H54 (cell line): Measurements from ENCODE around the gene ACSM5.
"Not testable (repeated sequence)": the region's sequence is repeated elsewhere in the genome, so short reads cannot be mapped to it uniquely, and the experiment has no call there.

ENCODE experiments used
- DNase-seq: peaks from one replicate; pipeline ENCODE4 v3.0.0; 2011; ENCODE audit warnings: low spot score, mixed read lengths; ENCODE audit not compliant: insufficient read length
- FAIRE-seq: peaks from 3 replicates; lab custom pipeline; 2011; peaks lifted over from hg19 to GRCh38; lab: Jason Lieb, UNC
- POLR2A ChIP-seq: IDR thresholded peaks from 2 replicates; pipeline ENCODE4 v1.6.1; 2011; ENCODE audit warnings: low read depth, mild to moderate bottlenecking, low read length

Gene ACSM5

DNA sequence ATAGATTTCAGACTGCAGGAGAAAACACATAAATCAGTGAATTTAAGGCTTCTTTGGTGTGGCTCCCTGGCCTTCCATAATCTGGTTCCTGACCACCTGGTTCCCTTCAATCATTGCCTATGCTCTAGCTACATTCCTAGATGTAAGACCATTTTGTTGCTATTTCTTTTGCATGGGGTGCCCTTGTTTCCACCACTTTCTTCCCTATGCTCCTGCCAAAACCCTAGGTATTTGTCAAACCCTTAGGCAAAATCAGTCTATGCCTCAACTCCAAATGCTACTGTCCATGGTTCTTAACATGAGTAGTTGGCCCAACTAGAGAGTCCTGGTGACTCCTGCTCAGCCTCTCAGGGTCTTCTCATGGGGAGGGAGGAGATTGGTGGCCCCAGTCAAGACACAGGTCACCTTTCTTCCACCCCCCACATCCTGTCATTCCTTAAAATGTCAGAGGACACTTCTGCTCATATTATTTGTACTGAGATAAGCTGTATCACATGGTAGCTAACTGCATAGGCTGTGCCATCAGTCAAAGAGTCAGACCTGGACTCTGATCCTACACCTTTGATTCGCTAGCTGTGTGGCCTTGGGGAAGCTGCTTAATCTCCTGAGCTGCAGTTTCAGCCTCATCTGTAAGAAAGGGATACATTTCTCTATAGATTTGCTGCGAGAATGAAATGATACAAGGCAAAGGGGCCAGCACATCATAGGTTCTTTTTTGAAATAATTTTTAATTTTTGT lies 15.0 kb downstream of the ACSM5 start:
- FAIRE-seq: no peak
- TF ChIP-seq POLR2A: no peak

DNA sequence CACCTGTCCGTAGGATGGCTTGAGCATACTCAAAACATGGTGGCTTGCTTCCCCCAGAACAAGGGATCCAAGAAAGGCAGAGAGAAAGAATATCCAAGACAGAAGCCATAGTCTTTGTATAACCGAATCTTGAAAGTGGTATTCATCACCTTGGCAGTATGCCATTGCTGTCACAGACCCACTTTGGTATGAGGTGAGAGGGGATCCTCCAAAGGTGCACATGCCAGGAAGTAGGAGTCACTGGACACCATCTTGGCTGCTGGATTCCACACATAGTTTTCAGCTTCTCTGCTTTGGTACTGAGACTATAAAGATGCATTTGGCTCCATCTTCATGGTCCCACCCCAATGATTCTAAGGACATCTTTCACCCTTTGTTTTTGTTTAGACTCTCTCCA lies 18.1 kb downstream of the ACSM5 start:
- not testable (repeated sequence) for DNase-seq

More for the DNA sequence above, 15.0 kb downstream of the ACSM5 start:
- no peak for DNase-seq

DNA sequence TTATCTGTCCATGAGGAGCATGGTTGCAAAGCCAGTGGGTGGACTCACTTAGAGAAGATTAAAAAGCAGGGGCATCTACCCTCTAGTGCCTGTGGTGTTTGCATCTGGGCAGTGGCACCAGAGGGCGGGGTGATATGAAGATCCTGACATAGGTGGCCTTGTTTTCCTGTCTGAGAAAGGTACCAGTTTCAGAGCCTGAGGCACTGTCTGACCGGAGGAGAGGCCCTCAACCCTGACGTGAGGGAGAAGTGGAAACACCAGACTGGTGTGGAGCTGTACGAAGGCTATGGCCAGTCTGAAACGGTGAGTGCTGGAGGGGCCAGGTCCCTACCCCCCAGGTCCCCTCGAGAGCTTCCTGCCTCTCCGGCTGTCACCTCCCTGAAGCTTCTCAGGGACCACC lies 20.2 kb downstream of the ACSM5 start:
- not testable (repeated sequence) for FAIRE-seq, DNase-seq

More for the DNA sequence above, 18.1 kb downstream of the ACSM5 start:
- FAIRE-seq: not testable (repeated sequence)

DNA sequence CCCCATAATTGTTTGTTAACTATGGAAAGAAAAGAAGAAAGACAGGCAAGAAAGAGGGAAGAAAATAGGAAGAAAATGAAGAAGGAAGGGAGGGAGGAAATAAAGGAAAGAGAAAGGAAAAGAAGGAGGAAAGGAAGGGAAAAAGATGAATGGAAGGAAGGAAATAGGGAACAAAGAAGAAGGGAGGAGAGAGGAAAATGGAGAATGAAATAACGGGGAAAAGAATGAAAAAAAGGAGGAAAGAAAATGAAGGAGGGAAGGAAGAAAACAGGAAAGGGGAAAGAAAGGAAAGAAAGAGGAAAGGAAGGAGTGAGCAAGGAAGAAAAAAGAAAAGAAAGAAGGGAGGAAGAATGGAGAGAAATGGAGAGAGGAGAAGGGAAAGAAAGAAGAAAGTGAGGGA lies 21.1 kb downstream of the ACSM5 start:
- not testable (repeated sequence) for FAIRE-seq, DNase-seq

DNA sequence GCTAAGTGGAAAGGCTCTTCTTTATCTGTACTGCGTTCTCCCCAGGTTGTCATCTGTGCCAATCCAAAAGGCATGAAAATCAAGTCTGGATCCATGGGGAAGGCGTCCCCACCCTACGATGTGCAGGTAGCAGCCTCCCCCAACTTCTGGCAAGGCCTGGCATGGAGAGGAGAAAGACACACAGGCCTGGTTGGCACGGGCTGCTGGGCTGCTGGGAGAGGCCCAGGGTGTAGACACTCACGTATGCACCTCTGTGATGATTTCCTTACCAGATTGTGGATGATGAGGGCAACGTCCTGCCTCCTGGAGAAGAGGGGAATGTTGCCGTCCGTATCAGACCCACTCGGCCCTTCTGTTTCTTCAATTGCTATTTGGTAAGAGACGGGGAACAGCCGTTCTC lies 21.6 kb downstream of the ACSM5 start:
- DNase-seq (no peak), FAIRE-seq (no peak)
- TF ChIP-seq POLR2A: no peak

DNA sequence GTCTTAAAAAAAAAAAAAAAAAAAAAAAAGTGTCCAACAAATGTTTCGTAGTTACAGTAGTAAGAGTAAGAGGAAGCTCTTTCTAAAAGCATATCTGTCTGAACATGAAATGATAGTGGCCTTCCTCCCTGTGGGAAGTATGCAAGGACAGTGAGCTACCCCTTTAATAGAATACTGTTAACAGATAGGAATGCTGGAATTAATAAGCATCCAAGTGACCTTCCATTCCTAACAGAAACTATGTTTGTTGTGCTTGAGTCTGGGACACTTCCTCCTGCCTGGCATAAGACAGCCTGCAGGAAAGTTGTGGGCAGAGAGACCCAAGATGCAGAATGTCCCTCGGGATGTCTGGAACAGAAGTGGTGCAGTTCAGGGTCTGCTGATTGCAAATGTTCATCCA lies 29.6 kb downstream of the ACSM5 start:
- DNase-seq, FAIRE-seq: not testable (repeated sequence)

DNA sequence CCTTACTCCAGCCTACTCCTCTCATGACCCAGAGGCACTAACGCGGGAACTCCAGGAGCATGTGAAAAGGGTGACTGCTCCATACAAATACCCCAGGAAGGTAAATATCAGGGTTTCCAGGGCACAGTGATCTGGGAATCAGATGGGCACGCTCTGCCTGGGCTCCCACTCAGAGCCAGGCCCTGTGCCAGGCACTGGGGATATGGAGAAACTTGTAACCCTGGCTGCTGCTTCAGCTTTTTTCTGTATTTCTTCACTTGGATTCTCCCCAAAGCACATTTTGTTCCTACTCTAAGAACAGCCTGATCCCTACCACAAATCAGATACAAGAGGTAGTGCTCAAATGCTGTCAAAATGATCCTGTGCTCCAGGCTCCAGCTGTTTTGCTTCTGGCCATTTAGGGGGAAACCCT lies 30.5 kb downstream of the ACSM5 start:
- not testable (repeated sequence) for FAIRE-seq

DNA sequence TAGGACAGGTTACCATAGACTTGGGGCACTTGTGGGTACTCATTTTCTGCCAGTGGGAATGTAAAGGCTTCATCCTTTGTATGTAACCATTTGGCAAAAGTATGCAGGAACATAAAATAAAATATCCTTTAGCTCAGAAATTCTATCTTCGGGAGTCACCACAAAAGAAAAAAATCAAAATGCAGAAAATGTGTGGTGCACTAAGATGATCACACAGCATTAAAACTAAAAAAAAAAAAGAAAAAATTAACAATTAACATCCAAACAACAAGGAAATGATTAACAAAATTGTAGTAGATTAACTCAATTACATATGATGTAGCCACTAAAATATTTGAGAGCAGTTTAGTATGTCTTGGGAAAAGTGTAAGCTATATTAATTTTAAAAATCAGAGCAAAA lies 31.4 kb downstream of the ACSM5 start:
- FAIRE-seq, DNase-seq: not testable (repeated sequence)

More for the DNA sequence above, 30.5 kb downstream of the ACSM5 start:
- DNase-seq: not testable (repeated sequence)

DNA sequence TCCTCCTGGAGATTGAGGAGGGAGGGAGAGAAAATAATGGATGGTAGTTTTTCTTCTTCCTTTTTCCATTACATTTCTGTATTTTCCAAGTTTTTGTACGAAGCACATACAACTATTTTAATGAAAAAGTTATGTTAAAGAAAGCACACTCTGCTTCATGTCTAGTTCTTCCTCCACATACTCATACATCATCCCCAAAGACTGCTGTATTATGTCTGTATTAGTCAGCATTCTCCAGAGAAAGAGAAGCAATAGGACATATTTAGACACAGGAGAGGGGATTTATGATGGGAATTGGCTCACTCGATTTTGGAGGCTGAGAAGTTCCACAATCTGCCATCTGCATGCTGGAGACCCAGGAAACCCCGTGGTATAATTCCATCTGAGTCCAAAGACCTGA lies 31.9 kb downstream of the ACSM5 start:
- DNase-seq: no peak
- no peak for TF ChIP-seq POLR2A
- FAIRE-seq: no peak

DNA sequence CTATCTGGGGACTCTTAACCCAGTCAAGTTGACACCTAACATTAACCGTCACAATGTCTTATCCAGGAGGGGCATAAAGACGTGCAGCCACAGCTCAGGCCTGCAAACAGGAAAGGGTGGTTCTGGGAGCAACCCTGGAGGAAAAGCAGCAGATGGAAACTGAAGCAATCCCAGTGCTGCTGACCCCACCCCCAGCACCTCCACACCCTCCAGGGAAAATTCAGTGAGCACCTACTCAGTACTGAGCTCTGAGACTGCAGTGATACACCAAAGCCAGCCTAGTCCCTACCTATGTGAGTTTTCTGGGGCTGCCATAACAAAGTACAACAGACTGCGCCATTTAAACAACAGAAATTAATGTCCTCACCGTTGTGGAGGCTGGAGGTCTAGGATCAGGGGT lies 32.5 kb downstream of the ACSM5 start:
- not testable (repeated sequence) for DNase-seq, FAIRE-seq

DNA sequence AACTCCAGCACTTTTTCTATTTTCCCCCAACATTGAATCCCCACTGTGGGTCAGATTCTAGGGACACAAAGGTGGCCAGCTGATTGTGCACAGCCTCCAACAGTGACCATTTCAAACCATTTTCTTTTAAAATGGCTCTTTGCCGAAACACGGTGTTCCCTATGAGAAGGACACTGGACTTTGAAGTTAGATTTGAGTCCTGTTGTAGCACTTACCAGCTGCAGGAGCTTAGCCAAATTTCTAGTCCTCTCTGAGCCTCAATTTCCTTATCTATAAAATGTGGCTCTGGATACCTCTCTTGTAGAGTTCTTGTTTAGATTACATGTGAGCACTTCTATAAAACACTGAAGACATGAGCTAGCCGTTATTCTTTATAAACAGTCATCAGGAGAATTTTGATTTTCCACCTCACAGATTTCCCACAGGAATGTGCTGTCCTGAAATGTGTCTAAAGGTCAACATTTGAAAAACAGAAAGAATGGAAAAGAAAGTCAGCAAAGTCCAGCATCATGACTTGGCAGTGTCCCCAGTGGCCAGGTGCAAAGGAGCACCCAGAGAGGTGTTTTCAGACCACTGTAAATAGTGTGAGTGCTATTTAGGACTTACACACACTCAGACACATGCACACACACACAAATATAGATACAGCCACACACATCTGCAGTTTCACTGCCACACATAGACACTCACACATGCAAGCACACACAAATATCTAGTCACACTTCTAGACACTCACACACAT lies 37.5 kb downstream of the ACSM5 start:
- not testable (repeated sequence) for FAIRE-seq

DNA sequence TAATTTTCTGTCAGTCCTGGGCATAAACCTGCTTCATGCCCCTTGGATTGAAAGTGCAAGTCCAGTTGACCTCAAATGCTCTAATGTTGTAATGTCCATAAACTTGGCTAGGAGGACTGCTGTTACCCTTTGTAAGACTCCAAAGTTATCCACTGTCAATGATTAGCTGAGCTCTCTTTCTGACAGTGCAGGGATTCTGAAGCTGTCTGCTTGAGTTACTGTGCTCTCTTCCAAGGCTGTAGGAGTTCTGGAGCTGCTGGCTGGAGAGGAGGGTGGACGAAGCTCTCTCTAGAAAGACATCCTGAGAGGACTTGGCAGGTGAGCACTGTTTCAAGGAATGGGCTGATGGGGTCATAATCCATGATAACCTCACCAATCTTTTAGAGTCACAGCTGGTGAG lies 42.0 kb downstream of the ACSM5 start, which contains the start of gene ACSM2A:
TSS of gene ACSM2A (plus strand) at position 158 of the 400 bp plus-strand sequence. CDS start 8,594 bp downstream, outside the sequence.
- not testable (repeated sequence) for DNase-seq, FAIRE-seq

More for the DNA sequence above, 37.5 kb downstream of the ACSM5 start:
- DNase-seq: not testable (repeated sequence)

DNA sequence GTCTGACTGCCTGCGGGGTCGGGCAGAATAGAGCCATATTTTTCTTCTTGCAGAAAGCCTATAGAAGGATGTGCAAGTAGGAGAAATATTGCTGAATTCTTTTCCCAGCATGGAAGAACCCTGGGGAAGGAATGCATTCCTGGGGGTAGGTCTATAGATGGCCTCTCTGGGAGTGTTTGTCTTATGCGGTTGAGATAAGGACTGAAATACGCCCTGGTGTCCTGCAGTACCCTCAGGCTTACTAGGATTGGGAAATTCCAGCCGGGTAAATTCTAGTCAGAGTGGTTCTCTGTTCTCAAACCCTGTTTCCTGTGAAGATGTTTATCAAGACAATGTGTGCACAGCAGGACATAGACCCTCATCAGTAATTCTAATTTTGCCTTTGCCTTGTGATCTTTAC lies 44.3 kb downstream of the ACSM5 start:
- DNase-seq, FAIRE-seq: not testable (repeated sequence)

DNA sequence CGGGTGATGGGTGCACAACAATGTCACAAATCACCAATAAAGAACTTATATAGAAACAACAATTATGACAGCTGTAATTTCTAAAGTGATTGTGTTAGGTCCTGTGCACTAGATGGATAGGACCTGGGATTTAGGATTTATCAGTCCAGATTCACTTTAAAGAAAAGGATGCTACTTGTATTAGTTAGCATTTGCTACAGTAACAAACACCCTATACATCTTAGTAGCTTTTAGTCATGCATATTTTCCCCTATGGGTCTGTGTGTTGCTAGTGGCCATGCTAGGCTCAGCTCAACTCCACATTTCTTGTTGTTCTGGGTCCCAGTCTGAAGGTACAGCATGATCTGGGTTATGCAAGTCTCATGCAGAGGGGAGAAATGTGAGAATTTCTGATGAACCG lies 49.9 kb downstream of the ACSM5 start:
- not testable (repeated sequence) for FAIRE-seq, DNase-seq

DNA sequence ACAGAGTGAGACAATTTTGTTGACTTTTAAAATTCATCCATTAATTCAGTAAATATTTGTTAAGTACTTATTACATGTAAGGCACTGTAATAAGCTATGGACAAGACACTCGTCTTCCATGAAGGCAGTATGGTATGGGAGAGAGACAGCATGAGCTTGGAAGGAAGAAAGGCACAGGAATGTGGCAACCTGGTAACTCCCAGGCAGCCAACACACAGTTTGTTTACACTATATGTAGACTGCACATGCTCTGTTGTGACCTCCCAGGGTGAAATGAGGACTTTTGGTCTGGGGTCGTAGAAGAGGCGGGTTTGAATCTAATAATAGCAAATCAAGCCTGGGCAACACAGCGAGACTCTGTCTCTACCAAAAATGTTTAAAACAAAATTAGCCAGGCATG lies 51.0 kb downstream of the ACSM5 start:
- not testable (repeated sequence) for DNase-seq, FAIRE-seq

DNA sequence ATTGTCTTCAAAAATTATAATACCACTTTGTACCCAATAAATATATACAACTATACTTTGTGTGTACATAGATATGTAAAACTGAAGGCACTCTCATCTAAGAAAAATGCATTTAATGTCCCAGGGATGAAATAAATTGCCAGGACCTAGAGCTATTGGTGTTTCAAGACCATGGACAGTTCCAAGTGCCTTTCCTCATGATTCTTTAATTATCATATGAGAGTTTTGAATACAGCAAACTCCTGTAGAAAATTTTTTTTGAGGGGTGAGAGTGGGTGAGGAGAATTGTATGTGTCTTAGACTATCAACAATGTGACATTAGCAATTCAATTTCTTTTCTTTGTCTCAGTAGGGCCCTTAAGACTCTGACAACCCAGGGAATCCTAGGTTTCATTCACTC lies 59.6 kb downstream of the ACSM5 start:
- FAIRE-seq, DNase-seq: not testable (repeated sequence)

DNA sequence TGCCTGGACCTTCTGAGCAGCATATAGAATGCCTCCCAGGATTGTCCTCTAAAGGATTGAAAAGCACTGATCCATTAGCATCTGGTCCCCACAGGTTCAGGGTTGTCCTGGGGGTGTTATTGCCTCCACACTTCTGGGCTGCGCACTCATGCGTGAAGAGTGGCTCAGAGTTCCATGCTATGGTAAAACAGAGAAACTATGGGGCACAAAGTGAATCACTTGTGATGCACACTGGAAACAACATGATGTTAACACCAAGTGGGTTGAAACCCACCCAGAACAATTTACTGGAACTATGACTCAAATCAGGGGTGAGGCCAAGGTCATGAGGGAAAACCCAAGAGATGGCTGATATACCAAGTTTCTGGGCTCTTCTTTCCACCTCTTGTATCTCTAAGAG lies 60.6 kb downstream of the ACSM5 start:
- FAIRE-seq, DNase-seq: not testable (repeated sequence)

DNA sequence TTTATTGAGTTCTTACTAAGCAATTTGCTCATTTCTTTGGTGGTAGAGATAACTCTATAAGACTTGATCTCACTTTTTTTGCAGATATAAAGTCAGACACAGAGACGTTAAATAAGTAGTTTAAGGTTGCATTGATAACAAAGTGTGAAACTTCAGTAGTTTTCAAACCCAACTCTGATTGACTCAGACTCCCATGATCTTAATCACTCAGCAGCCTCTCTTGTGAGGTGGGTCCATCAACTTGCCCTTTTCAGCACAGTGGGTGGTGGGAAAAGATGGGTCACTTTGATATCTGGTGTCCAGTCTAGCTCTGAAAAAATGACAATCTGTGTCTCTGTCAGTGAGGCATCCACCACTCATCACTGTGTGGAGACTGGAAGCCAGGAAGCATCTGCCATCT lies 61.4 kb downstream of the ACSM5 start:
- not testable (repeated sequence) for DNase-seq, FAIRE-seq

DNA sequence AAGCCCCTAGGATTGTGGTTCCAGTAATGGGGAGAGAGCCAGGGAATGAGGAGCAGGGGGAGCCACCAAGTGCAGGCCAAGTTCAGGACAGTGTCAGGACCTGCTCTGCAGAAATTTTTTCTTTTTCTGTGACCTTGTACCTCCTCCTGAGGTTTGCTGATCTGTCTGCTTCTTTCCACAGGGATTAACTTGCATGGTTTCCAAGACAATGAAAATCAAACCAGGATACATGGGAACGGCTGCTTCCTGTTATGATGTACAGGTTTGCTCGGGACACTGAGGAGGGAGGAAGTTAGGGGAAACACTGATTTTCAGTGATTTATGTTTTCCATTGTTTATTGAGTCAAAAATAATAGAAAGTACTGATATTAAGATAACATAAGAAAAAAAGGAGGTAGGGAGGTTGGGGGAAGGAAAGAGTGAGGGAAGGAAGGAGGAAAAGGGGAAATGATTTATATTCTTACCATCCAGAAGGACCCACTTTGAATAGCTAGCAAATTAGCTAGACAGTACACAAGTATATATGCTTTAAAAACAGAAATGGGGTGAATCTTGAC lies 67.9 kb downstream of the ACSM5 start:
- FAIRE-seq, DNase-seq: not testable (repeated sequence)

DNA sequence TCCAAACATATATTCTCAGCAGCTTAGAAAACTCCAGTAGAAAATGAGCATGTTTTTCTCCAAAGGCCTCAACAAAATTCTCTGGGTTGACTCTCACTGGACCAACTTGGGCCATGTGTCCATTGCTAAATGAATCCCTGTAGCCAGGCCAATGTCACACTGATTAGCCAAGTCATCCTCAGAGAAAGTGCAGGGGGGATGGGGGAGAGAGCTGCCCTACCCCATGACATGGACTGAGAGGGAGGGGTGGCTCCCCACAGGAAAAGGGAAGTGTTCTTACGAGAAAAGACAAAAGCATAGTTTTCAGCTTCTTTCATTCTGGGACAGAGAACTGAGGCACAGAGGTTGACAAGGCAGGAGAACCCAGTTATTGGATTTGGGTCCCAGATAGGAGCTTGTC lies 74.7 kb downstream of the ACSM5 start:
- FAIRE-seq, DNase-seq: not testable (repeated sequence)
